ENCODE results near the gene TCL1A. TPM values are rescaled to one million over a fixed set of nuclear protein-coding genes. Genes with fewer than 3 reads are reported as not detected.

Gene TCL1A
- polyA plus RNA-seq, 1 donor (not counting 4 experiments of a cell fraction or from before 2014, with no cell fraction given): not detected

DNA sequence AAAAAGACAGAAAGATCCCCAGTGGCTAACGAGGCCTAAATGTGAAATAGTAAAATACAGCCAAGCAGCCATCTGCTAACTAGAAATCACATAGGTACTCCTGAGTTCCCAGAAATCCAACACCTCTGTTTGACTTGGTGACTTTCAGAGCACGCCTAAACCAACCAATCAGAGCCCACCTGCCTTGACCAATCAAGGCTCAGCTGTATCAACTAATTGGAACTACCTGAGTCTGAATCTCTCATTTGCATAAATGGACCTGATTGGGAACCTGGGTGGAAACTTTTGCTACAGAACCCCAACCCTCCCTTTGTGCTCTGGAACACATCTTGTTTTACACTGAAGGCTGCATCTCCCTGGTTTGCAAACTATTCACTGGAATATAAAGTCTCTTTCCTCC, 32.8 kb downstream of the TCL1A start:
- H3K9me3 ChIP-seq (ENCODE audit: control insufficient read depth, low read depth, low read length): no peaks in the 10 kb centered on the region
- no peaks in the 10 kb centered on the region for H3K36me3 ChIP-seq (ENCODE audit: control insufficient read depth in 2 of 2, extremely low read depth in 1 of 2, insufficient read depth in 2 of 2, low read length in 2 of 2)
- no peak overlapping the region for H3K9ac ChIP-seq (ENCODE audit: control insufficient read depth, extremely low read depth, insufficient read depth, low read length)
- no peak overlapping the region for H2AFZ ChIP-seq (ENCODE audit: control insufficient read depth, low read length)
- FAIRE-seq: no peak
- no peaks in the 10 kb centered on the region for H3K27me3 ChIP-seq (ENCODE audit: control insufficient read depth, extremely low read depth, insufficient read depth, low read length)
- H3K79me2 ChIP-seq (ENCODE audit: control insufficient read depth, insufficient read depth, low read length): no peaks in the 10 kb centered on the region
- no peaks in the 10 kb centered on the region for H3K4me1 ChIP-seq (ENCODE audit: control insufficient read depth, extremely low read depth, insufficient read depth, low read length)
- no peak overlapping the region for H3K4me2 ChIP-seq (ENCODE audit: control insufficient read depth, extremely low read depth, insufficient read depth, low read depth, low read length)
- H4K20me1 ChIP-seq (ENCODE audit: control insufficient read depth, extremely low read depth, insufficient read depth, low read length): no peaks in the 10 kb centered on the region
- H3K9me1 ChIP-seq (ENCODE audit: control insufficient read depth, extremely low read depth, insufficient read depth, low read length): no peaks in the 10 kb centered on the region
- TF ChIP-seq CTCF (optimal IDR thresholded peaks at IDR 0.05 in 1 of 3, IDR thresholded peaks at IDR 0.05 in 1 of 3, conservative IDR thresholded peaks at IDR 0.05 in 1 of 3; ENCODE audit: extremely low read depth in 1 of 3, insufficient read depth in 2 of 3, low read length in 3 of 3) (no peak), EZH2 (IDR thresholded peaks at IDR 0.05; ENCODE audit: low read length) (no peak)
- no peak overlapping the region for H3K4me3 ChIP-seq (ENCODE audit: control insufficient read depth in 2 of 3, extremely low read depth in 1 of 3, insufficient read depth in 2 of 3, low read depth in 1 of 3, low read length in 3 of 3)
- no peak overlapping the region for H3K27ac ChIP-seq (ENCODE audit: control insufficient read depth, insufficient read depth, low read length)
- dilution Hi-C loops (cut with MboI; ENCODE audit: extremely low pct_ligation_motif_present, low sequenced_read_pairs): no loop called here
- DNase-seq (ENCODE audit: low read depth, low spot score): no peak

DNA sequence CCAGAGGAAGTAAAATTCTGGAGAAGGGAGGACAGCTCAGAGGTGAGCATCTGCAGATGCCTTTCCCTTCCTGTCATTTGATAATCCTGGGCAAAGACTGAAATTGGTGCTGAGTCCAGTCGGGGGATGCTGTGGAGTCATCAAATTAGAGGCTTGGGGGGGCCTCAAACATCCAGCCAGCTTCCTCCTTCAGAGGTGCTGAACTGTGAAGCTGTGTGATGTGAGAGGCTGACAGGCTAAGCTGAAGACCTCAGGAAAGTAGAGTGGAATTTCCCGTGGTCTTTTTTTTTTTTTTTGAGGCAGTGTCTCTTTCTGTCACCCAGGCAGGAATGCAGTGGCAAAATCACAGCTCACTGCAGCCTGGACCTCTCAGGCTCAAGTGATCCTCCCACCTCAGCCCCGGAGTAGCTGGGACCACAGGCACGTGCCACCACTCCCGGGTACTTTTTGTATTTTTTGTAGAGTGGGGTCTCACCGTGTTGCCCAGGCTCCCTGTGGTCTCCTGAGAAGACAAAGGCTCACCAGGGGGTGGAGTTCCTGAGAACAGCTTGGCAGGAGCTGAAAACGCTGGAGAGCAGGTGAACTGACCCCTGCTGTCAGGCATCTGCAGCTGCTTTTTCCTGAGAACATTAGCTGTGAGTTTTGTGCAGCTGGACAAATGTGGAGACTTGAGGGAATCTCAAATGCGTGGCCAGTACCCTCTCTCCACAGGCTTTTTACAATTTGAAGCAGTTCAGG, 33.8 kb downstream of the TCL1A start:
- H3K9me3 ChIP-seq (ENCODE audit: control insufficient read depth, low read depth, low read length): no peaks in the 10 kb centered on the region
- no peaks in the 10 kb centered on the region for H3K79me2 ChIP-seq (ENCODE audit: control insufficient read depth, insufficient read depth, low read length)
- H2AFZ ChIP-seq (ENCODE audit: control insufficient read depth, low read length): no peak overlapping the region
- no peaks in the 10 kb centered on the region for H3K36me3 ChIP-seq (ENCODE audit: control insufficient read depth in 2 of 2, extremely low read depth in 1 of 2, insufficient read depth in 2 of 2, low read length in 2 of 2)
- no peaks in the 10 kb centered on the region for H3K27me3 ChIP-seq (ENCODE audit: control insufficient read depth, extremely low read depth, insufficient read depth, low read length)
- H3K4me1 ChIP-seq (ENCODE audit: control insufficient read depth, extremely low read depth, insufficient read depth, low read length): no peaks in the 10 kb centered on the region
- no peak overlapping the region for H3K9ac ChIP-seq (ENCODE audit: control insufficient read depth, extremely low read depth, insufficient read depth, low read length)
- H3K4me2 ChIP-seq (ENCODE audit: control insufficient read depth, extremely low read depth, insufficient read depth, low read depth, low read length): no peak overlapping the region
- FAIRE-seq (no peak), DNase-seq (ENCODE audit: low read depth, low spot score) (no peak)
- H3K27ac ChIP-seq (ENCODE audit: control insufficient read depth, insufficient read depth, low read length): no peak overlapping the region
- dilution Hi-C loops (cut with MboI; ENCODE audit: extremely low pct_ligation_motif_present, low sequenced_read_pairs): no loop called here
- no peak overlapping the region for H3K4me3 ChIP-seq (ENCODE audit: control insufficient read depth in 2 of 3, extremely low read depth in 1 of 3, insufficient read depth in 2 of 3, low read depth in 1 of 3, low read length in 3 of 3)
- no peaks in the 10 kb centered on the region for H3K9me1 ChIP-seq (ENCODE audit: control insufficient read depth, extremely low read depth, insufficient read depth, low read length)
- H4K20me1 ChIP-seq (ENCODE audit: control insufficient read depth, extremely low read depth, insufficient read depth, low read length): no peaks in the 10 kb centered on the region
- TF ChIP-seq CTCF (optimal IDR thresholded peaks at IDR 0.05 in 1 of 3, IDR thresholded peaks at IDR 0.05 in 1 of 3, conservative IDR thresholded peaks at IDR 0.05 in 1 of 3; ENCODE audit: extremely low read depth in 1 of 3, insufficient read depth in 2 of 3, low read length in 3 of 3) (no peak), EZH2 (IDR thresholded peaks at IDR 0.05; ENCODE audit: low read length) (no peak)

All from keratinocyte (primary cell).